ENCODE measurements around the gene SRD5A1.

Gene SRD5A1

GRCh38 chr5:6593148-6594016 lies 39.9 kb upstream of the SRD5A1 start:
- H3K9ac ChIP-seq (ENCODE audit: low read length) = no peak overlapping the region
- no peak overlapping the region for H3K4me3 ChIP-seq (ENCODE audit: low read length)
- no peaks in the 10 kb centered on the region for H3K9me3 ChIP-seq (ENCODE audit: control insufficient read depth, low read depth, low read length)
- H3K36me3 ChIP-seq (ENCODE audit: control insufficient read depth, low read depth, low read length) = peaks cover 7% of the 10 kb centered on the region
- H3K27me3 ChIP-seq (ENCODE audit: control insufficient read depth, insufficient read depth, low read length) = no peaks in the 10 kb centered on the region
- no peak overlapping the region for H3K27ac ChIP-seq (ENCODE audit: low read length)
- H3K4me1 ChIP-seq (ENCODE audit: control insufficient read depth, low read depth, low read length) = no peaks in the 10 kb centered on the region

- H3K27me3 ChIP-seq (ENCODE audit: control insufficient read depth, insufficient read depth, low read length) = no peaks in the 10 kb centered on the region
- H3K4me3 ChIP-seq (ENCODE audit: low read length) = no peak overlapping the region
- H3K4me1 ChIP-seq (ENCODE audit: control insufficient read depth, low read depth, low read length) = no peaks in the 10 kb centered on the region
- peaks cover 13% of the 10 kb centered on the region for H3K36me3 ChIP-seq (ENCODE audit: control insufficient read depth, low read depth, low read length)
- no peaks in the 10 kb centered on the region for H3K9me3 ChIP-seq (ENCODE audit: control insufficient read depth, low read depth, low read length)
- no peak overlapping the region for H3K9ac ChIP-seq (ENCODE audit: low read length)
- H3K27ac ChIP-seq (ENCODE audit: low read length) = no peak overlapping the region
Measured at GRCh38 chr5:6594066-6594465, 39.2 kb upstream of the SRD5A1 start.

GRCh38 chr5:6595405-6595804 lies 37.8 kb upstream of the SRD5A1 start:
- Histone ChIP-seq H3K9ac (ENCODE audit: low read length) (no peak overlapping the region), H3K4me3 (ENCODE audit: low read length) (no peak overlapping the region), H3K4me1 (ENCODE audit: control insufficient read depth, low read depth, low read length) (no peaks in the 10 kb centered on the region), H3K9me3 (ENCODE audit: control insufficient read depth, low read depth, low read length) (no peaks in the 10 kb centered on the region), H3K36me3 (ENCODE audit: control insufficient read depth, low read depth, low read length) (peaks cover 24% of the 10 kb centered on the region), H3K27me3 (ENCODE audit: control insufficient read depth, insufficient read depth, low read length) (no peaks in the 10 kb centered on the region), H3K27ac (ENCODE audit: low read length) (no peak overlapping the region)

GRCh38 chr5:6596388-6596787 lies 36.9 kb upstream of the SRD5A1 start:
- H3K27me3 ChIP-seq (ENCODE audit: control insufficient read depth, insufficient read depth, low read length) = no peaks in the 10 kb centered on the region
- H3K9me3 ChIP-seq (ENCODE audit: control insufficient read depth, low read depth, low read length) = no peaks in the 10 kb centered on the region
- no peaks in the 10 kb centered on the region for H3K4me1 ChIP-seq (ENCODE audit: control insufficient read depth, low read depth, low read length)
- no peak overlapping the region for H3K9ac ChIP-seq (ENCODE audit: low read length)
- H3K4me3 ChIP-seq (ENCODE audit: low read length) = no peak overlapping the region
- H3K36me3 ChIP-seq (ENCODE audit: control insufficient read depth, low read depth, low read length) = peaks cover 34% of the 10 kb centered on the region
- no peak overlapping the region for H3K27ac ChIP-seq (ENCODE audit: low read length)

GRCh38 chr5:6597557-6597956 lies 35.7 kb upstream of the SRD5A1 start:
- Histone ChIP-seq H3K9me3 (ENCODE audit: control insufficient read depth, low read depth, low read length) (no peaks in the 10 kb centered on the region), H3K4me1 (ENCODE audit: control insufficient read depth, low read depth, low read length) (no peaks in the 10 kb centered on the region), H3K4me3 (ENCODE audit: low read length) (no peak overlapping the region), H3K36me3 (ENCODE audit: control insufficient read depth, low read depth, low read length) (peaks cover 45% of the 10 kb centered on the region), H3K9ac (ENCODE audit: low read length) (no peak overlapping the region), H3K27me3 (ENCODE audit: control insufficient read depth, insufficient read depth, low read length) (no peaks in the 10 kb centered on the region), H3K27ac (ENCODE audit: low read length) (no peak overlapping the region)

- Histone ChIP-seq H3K4me1 (ENCODE audit: control insufficient read depth, low read depth, low read length) (no peaks in the 10 kb centered on the region), H3K27ac (ENCODE audit: low read length) (no peak overlapping the region), H3K36me3 (ENCODE audit: control insufficient read depth, low read depth, low read length) (peaks cover 53% of the 10 kb centered on the region), H3K4me3 (ENCODE audit: low read length) (no peak overlapping the region), H3K27me3 (ENCODE audit: control insufficient read depth, insufficient read depth, low read length) (no peaks in the 10 kb centered on the region), H3K9ac (ENCODE audit: low read length) (no peak overlapping the region), H3K9me3 (ENCODE audit: control insufficient read depth, low read depth, low read length) (no peaks in the 10 kb centered on the region)
Measured at GRCh38 chr5:6598351-6598900, 34.8 kb upstream of the SRD5A1 start.

GRCh38 chr5:6599739-6600138 lies 33.5 kb upstream of the SRD5A1 start:
- Histone ChIP-seq H3K9me3 (ENCODE audit: control insufficient read depth, low read depth, low read length) (no peaks in the 10 kb centered on the region), H3K4me1 (ENCODE audit: control insufficient read depth, low read depth, low read length) (no peaks in the 10 kb centered on the region), H3K9ac (ENCODE audit: low read length) (no peak overlapping the region), H3K4me3 (ENCODE audit: low read length) (no peak overlapping the region), H3K36me3 (ENCODE audit: control insufficient read depth, low read depth, low read length) (peaks cover 66% of the 10 kb centered on the region), H3K27ac (ENCODE audit: low read length) (no peak overlapping the region), H3K27me3 (ENCODE audit: control insufficient read depth, insufficient read depth, low read length) (no peaks in the 10 kb centered on the region)

- peaks cover 80% of the 10 kb centered on the region for H3K36me3 ChIP-seq (ENCODE audit: control insufficient read depth, low read depth, low read length)
- no peak overlapping the region for H3K9ac ChIP-seq (ENCODE audit: low read length)
- no peaks in the 10 kb centered on the region for H3K9me3 ChIP-seq (ENCODE audit: control insufficient read depth, low read depth, low read length)
- H3K4me1 ChIP-seq (ENCODE audit: control insufficient read depth, low read depth, low read length) = no peaks in the 10 kb centered on the region
- H3K4me3 ChIP-seq (ENCODE audit: low read length) = no peak overlapping the region
- no peaks in the 10 kb centered on the region for H3K27me3 ChIP-seq (ENCODE audit: control insufficient read depth, insufficient read depth, low read length)
- no peak overlapping the region for H3K27ac ChIP-seq (ENCODE audit: low read length)
Measured at GRCh38 chr5:6601271-6601670, 32.0 kb upstream of the SRD5A1 start.

- Histone ChIP-seq H3K36me3 (ENCODE audit: control insufficient read depth, low read depth, low read length) (peaks cover 86% of the 10 kb centered on the region), H3K27me3 (ENCODE audit: control insufficient read depth, insufficient read depth, low read length) (no peaks in the 10 kb centered on the region), H3K4me1 (ENCODE audit: control insufficient read depth, low read depth, low read length) (no peaks in the 10 kb centered on the region), H3K4me3 (ENCODE audit: low read length) (no peak overlapping the region), H3K9me3 (ENCODE audit: control insufficient read depth, low read depth, low read length) (no peaks in the 10 kb centered on the region), H3K27ac (ENCODE audit: low read length) (no peak overlapping the region), H3K9ac (ENCODE audit: low read length) (no peak overlapping the region)
Measured at GRCh38 chr5:6601816-6602215, 31.4 kb upstream of the SRD5A1 start.

- H3K27me3 ChIP-seq (ENCODE audit: control insufficient read depth, insufficient read depth, low read length) = no peaks in the 10 kb centered on the region
- H3K27ac ChIP-seq (ENCODE audit: low read length) = no peak overlapping the region
- H3K9me3 ChIP-seq (ENCODE audit: control insufficient read depth, low read depth, low read length) = no peaks in the 10 kb centered on the region
- peaks cover 88% of the 10 kb centered on the region for H3K36me3 ChIP-seq (ENCODE audit: control insufficient read depth, low read depth, low read length)
- no peak overlapping the region for H3K4me3 ChIP-seq (ENCODE audit: low read length)
- no peak overlapping the region for H3K9ac ChIP-seq (ENCODE audit: low read length)
- H3K4me1 ChIP-seq (ENCODE audit: control insufficient read depth, low read depth, low read length) = no peaks in the 10 kb centered on the region
Measured at GRCh38 chr5:6602441-6602840, 30.8 kb upstream of the SRD5A1 start.

- Histone ChIP-seq H3K9ac (ENCODE audit: low read length) (no peak overlapping the region), H3K4me1 (ENCODE audit: control insufficient read depth, low read depth, low read length) (no peaks in the 10 kb centered on the region), H3K27me3 (ENCODE audit: control insufficient read depth, insufficient read depth, low read length) (no peaks in the 10 kb centered on the region), H3K27ac (ENCODE audit: low read length) (no peak overlapping the region), H3K9me3 (ENCODE audit: control insufficient read depth, low read depth, low read length) (no peaks in the 10 kb centered on the region), H3K4me3 (ENCODE audit: low read length) (no peak overlapping the region), H3K36me3 (ENCODE audit: control insufficient read depth, low read depth, low read length) (peaks cover 95% of the 10 kb centered on the region)
Measured at GRCh38 chr5:6603643-6604042, 29.6 kb upstream of the SRD5A1 start.

GRCh38 chr5:6604341-6604740 lies 28.9 kb upstream of the SRD5A1 start:
- H3K4me1 ChIP-seq (ENCODE audit: control insufficient read depth, low read depth, low read length) = no peaks in the 10 kb centered on the region
- no peak overlapping the region for H3K9ac ChIP-seq (ENCODE audit: low read length)
- H3K36me3 ChIP-seq (ENCODE audit: control insufficient read depth, low read depth, low read length) = peaks cover 97% of the 10 kb centered on the region
- H3K27ac ChIP-seq (ENCODE audit: low read length) = no peak overlapping the region
- H3K4me3 ChIP-seq (ENCODE audit: low read length) = no peak overlapping the region
- H3K9me3 ChIP-seq (ENCODE audit: control insufficient read depth, low read depth, low read length) = no peaks in the 10 kb centered on the region
- no peaks in the 10 kb centered on the region for H3K27me3 ChIP-seq (ENCODE audit: control insufficient read depth, insufficient read depth, low read length)
